ENCODE data around the gene TRDMT1.

TRDMT1 gene

DNA sequence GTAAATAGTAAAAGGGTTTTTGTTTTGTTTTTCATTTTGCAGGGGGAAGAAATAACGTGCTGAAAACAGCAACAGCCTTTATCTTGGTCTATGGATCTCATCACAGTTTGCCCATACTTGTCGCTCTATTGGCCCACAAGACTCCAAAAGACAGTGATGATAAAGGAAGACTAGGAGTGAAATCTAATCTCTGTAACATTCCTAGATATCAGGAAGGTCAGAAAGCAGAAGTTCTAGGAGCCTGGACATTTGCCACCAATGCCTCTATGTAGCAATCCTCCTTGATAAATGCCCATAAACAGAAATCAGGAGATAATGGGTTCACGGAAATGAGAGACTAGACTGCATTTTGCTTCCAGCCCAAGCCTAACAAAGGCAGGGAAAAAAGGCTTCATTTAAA lies 80.8 kb downstream of the TRDMT1 start:
- no peaks in the 10 kb centered on the region for H3K79me1 ChIP-seq (ENCODE audit: low read depth, low read length)
- H3K23ac ChIP-seq (ENCODE audit: low read depth, low read length, poor library complexity) = no peak overlapping the region

DNA sequence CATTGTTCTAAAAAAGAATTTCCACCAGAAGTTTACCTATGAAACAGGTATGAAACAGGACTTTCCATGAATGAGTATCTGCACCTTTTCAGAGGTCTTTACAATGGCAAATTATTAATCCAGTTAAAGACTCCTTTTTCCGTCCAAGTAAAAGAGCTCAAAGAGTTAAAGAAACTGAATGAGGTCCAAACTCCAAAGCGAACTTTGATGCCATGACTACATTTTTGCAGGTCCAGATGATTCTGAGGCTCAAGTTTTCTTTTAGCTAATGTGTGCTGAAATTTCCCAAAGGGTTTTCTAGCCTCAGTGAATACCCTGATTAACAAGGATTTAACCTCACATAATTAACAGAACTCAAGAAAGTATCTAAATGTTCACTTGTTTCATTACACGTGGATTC lies 81.6 kb downstream of the TRDMT1 start:
- H4K8ac ChIP-seq (ENCODE audit: low read depth, low read length) = no peak overlapping the region
- H3K27me3 ChIP-seq (ENCODE audit: control insufficient read depth in 3 of 3, insufficient read depth in 3 of 3, low read depth in 1 of 3, low read length in 3 of 3) = no peaks in the 10 kb centered on the region
- no peak overlapping the region for H2AFZ ChIP-seq (ENCODE audit: low read length)
- no CpG with 5 or more reads among the region's 3 CpGs for WGBS, 2 donors (ENCODE audit: extremely low coverage in 2 of 2, insufficient read length in 2 of 2, insufficient replicate concordance in 1 of 2)
- peaks cover 3 to 6% of the 10 kb centered on the region in 2 donors for H3K4me1 ChIP-seq (ENCODE audit: control insufficient read depth in 2 of 2, insufficient read depth in 1 of 2, low read depth in 1 of 2, low read length in 2 of 2)
- no peak overlapping the region for H2BK120ac ChIP-seq (ENCODE audit: low read depth, low read length)
- H2AK5ac ChIP-seq (ENCODE audit: low read depth, low read length) = no peak overlapping the region
- H2BK15ac ChIP-seq (ENCODE audit: low read length) = no peak overlapping the region
- H3K9me3 ChIP-seq (replicated peaks in 1 of 2; ENCODE audit: control insufficient read depth in 2 of 2, insufficient read depth in 1 of 2, low read depth in 1 of 2, low read length in 2 of 2) = peaks cover 0 to 2% of the 10 kb centered on the region in 2 donors
- H4K91ac ChIP-seq (ENCODE audit: low read depth, low read length, poor library complexity) = no peak overlapping the region
- no peak overlapping the region for H3K4me2 ChIP-seq (ENCODE audit: insufficient read depth, low read length, poor library complexity, severe bottlenecking)
- H3K4me3 ChIP-seq (ENCODE audit: low read length in 2 of 2) = no peak overlapping the region
- no peak overlapping the region for H3K4ac ChIP-seq (ENCODE audit: low read length)
- peaks cover 0 to 2% of the 10 kb centered on the region in 2 donors for H3K36me3 ChIP-seq (replicated peaks in 1 of 2; ENCODE audit: control insufficient read depth in 2 of 2, insufficient read depth in 2 of 2, low read length in 2 of 2)
- H3K18ac ChIP-seq (ENCODE audit: low read length) = no peak overlapping the region
- H2BK12ac ChIP-seq (ENCODE audit: low read length) = no peak overlapping the region
- H2BK5ac ChIP-seq (ENCODE audit: low read length) = no peak overlapping the region
- no peak overlapping the region for H3K27ac ChIP-seq (replicated peaks; ENCODE audit: low read length)
- no peaks in the 10 kb centered on the region for H3K79me1 ChIP-seq (ENCODE audit: low read depth, low read length)
- no peak overlapping the region for H3K14ac ChIP-seq (ENCODE audit: low read length)
- H3K23ac ChIP-seq (ENCODE audit: low read depth, low read length, poor library complexity) = no peak overlapping the region
- H3K9ac ChIP-seq (ENCODE audit: low read depth, low read length, poor library complexity) = no peak overlapping the region
- DNase-seq (ENCODE audit: low spot score) = no peak

More for the DNA sequence above, 80.8 kb downstream of the TRDMT1 start:
- Histone ChIP-seq H3K27me3 (ENCODE audit: control insufficient read depth in 3 of 3, insufficient read depth in 3 of 3, low read depth in 1 of 3, low read length in 3 of 3) (no peaks in the 10 kb centered on the region), H3K18ac (ENCODE audit: low read length) (no peak overlapping the region), H3K14ac (ENCODE audit: low read length) (no peak overlapping the region), H3K36me3 (replicated peaks in 1 of 2; ENCODE audit: control insufficient read depth in 2 of 2, insufficient read depth in 2 of 2, low read length in 2 of 2) (peaks cover 0 to 2% of the 10 kb centered on the region in 2 donors), H2BK120ac (ENCODE audit: low read depth, low read length) (no peak overlapping the region), H3K4me1 (ENCODE audit: control insufficient read depth in 2 of 2, insufficient read depth in 1 of 2, low read depth in 1 of 2, low read length in 2 of 2) (peaks cover 3 to 6% of the 10 kb centered on the region in 2 donors), H3K4me2 (ENCODE audit: insufficient read depth, low read length, poor library complexity, severe bottlenecking) (no peak overlapping the region), H2BK12ac (ENCODE audit: low read length) (no peak overlapping the region), H3K4ac (ENCODE audit: low read length) (no peak overlapping the region), H4K8ac (ENCODE audit: low read depth, low read length) (no peak overlapping the region), H2BK5ac (ENCODE audit: low read length) (no peak overlapping the region), H2BK15ac (ENCODE audit: low read length) (no peak overlapping the region), H3K9ac (ENCODE audit: low read depth, low read length, poor library complexity) (no peak overlapping the region), H3K4me3 (ENCODE audit: low read length in 2 of 2) (no peak overlapping the region), H3K27ac (replicated peaks; ENCODE audit: low read length) (no peak overlapping the region), H3K9me3 (replicated peaks in 1 of 2; ENCODE audit: control insufficient read depth in 2 of 2, insufficient read depth in 1 of 2, low read depth in 1 of 2, low read length in 2 of 2) (no peaks in the 10 kb centered on the region), H4K91ac (ENCODE audit: low read depth, low read length, poor library complexity) (no peak overlapping the region), H2AK5ac (ENCODE audit: low read depth, low read length) (no peak overlapping the region), H2AFZ (ENCODE audit: low read length) (no peak overlapping the region)
- no CpG with 5 or more reads among the region's 3 CpGs for WGBS, 2 donors (ENCODE audit: extremely low coverage in 2 of 2, insufficient read length in 2 of 2, insufficient replicate concordance in 1 of 2)
- DNase-seq (ENCODE audit: low spot score) = no peak

DNA sequence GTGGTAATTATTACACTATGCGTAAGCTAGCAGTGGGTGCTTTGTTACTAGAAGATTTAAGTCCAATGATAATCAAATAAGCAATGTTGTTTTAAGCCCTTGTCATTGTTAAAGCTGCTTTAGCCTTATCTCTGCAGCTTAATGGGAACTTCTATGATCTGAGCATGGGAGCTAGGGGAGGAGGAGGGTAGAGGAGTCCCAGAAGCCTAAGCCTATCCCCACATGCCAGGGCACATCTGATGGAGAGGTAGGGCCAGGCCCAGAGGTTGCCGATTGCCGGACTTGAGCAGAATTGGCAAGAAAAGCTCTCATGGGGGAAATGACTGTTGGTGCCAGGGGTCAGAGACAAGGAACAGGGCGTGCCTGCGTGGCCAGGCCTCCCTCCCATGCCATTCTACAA lies 85.3 kb downstream of the TRDMT1 start:
- H4K91ac ChIP-seq (ENCODE audit: low read depth, low read length, poor library complexity) = no peak overlapping the region
- H3K4me3 ChIP-seq (ENCODE audit: low read length in 2 of 2) = no peak overlapping the region
- no peak for DNase-seq (ENCODE audit: low spot score)
- H2AFZ ChIP-seq (ENCODE audit: low read length) = no peak overlapping the region
- no peak overlapping the region for H2AK5ac ChIP-seq (ENCODE audit: low read depth, low read length)
- no peak overlapping the region for H2BK120ac ChIP-seq (ENCODE audit: low read depth, low read length)
- H4K8ac ChIP-seq (ENCODE audit: low read depth, low read length) = no peak overlapping the region
- H3K14ac ChIP-seq (ENCODE audit: low read length) = no peak overlapping the region
- H3K18ac ChIP-seq (ENCODE audit: low read length) = peak overlapping the region; percentile 16
- H2BK12ac ChIP-seq (ENCODE audit: low read length) = no peak overlapping the region
- H3K4me1 ChIP-seq (ENCODE audit: control insufficient read depth in 2 of 2, insufficient read depth in 1 of 2, low read depth in 1 of 2, low read length in 2 of 2) = no peaks in the 10 kb centered on the region
- no peaks in the 10 kb centered on the region for H3K36me3 ChIP-seq (replicated peaks in 1 of 2; ENCODE audit: control insufficient read depth in 2 of 2, insufficient read depth in 2 of 2, low read length in 2 of 2)
- H2BK15ac ChIP-seq (ENCODE audit: low read length) = no peak overlapping the region
- H3K9ac ChIP-seq (ENCODE audit: low read depth, low read length, poor library complexity) = no peak overlapping the region
- WGBS, 2 donors (ENCODE audit: extremely low coverage in 2 of 2, insufficient read length in 2 of 2, insufficient replicate concordance in 1 of 2) = no CpG with 5 or more reads among the region's 5 CpGs
- no peak overlapping the region for H2BK5ac ChIP-seq (ENCODE audit: low read length)
- no peak overlapping the region for H3K27ac ChIP-seq (replicated peaks; ENCODE audit: low read length)
- peaks cover 0 to 2% of the 10 kb centered on the region in 2 donors for H3K9me3 ChIP-seq (replicated peaks in 1 of 2; ENCODE audit: control insufficient read depth in 2 of 2, insufficient read depth in 1 of 2, low read depth in 1 of 2, low read length in 2 of 2)
- H3K4me2 ChIP-seq (ENCODE audit: insufficient read depth, low read length, poor library complexity, severe bottlenecking) = no peak overlapping the region
- H3K27me3 ChIP-seq (ENCODE audit: control insufficient read depth in 3 of 3, insufficient read depth in 3 of 3, low read depth in 1 of 3, low read length in 3 of 3) = no peaks in the 10 kb centered on the region
- no peaks in the 10 kb centered on the region for H3K79me1 ChIP-seq (ENCODE audit: low read depth, low read length)
- H3K4ac ChIP-seq (ENCODE audit: low read length) = no peak overlapping the region
- no peak overlapping the region for H3K23ac ChIP-seq (ENCODE audit: low read depth, low read length, poor library complexity)

DNA sequence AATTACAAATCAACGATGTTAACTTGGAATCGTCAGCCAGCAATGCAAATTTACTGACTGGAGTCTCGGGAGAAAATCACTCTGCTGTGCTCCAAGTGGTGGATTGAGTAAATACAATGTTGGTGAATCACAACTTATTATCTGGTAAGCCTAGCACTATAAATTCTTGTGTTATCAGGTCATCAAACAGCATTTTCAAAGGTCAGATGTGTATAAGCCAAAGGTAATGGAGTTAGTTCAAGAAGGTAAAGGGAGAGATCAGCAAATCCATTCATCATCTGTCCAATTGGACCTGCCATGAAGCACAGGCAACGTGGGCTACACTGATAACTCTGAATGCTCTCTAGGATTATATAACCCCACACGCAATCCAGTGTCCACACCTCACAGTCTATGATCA lies 85.8 kb downstream of the TRDMT1 start:
- Histone ChIP-seq H4K91ac (ENCODE audit: low read depth, low read length, poor library complexity) (no peak overlapping the region), H3K14ac (ENCODE audit: low read length) (no peak overlapping the region), H3K4me3 (ENCODE audit: low read length in 2 of 2) (no peak overlapping the region), H4K8ac (ENCODE audit: low read depth, low read length) (no peak overlapping the region), H3K9ac (ENCODE audit: low read depth, low read length, poor library complexity) (no peak overlapping the region), H2BK12ac (ENCODE audit: low read length) (no peak overlapping the region), H3K4me1 (ENCODE audit: control insufficient read depth in 2 of 2, insufficient read depth in 1 of 2, low read depth in 1 of 2, low read length in 2 of 2) (no peaks in the 10 kb centered on the region), H3K9me3 (replicated peaks in 1 of 2; ENCODE audit: control insufficient read depth in 2 of 2, insufficient read depth in 1 of 2, low read depth in 1 of 2, low read length in 2 of 2) (peaks cover 0 to 2% of the 10 kb centered on the region in 2 donors), H3K4me2 (ENCODE audit: insufficient read depth, low read length, poor library complexity, severe bottlenecking) (no peak overlapping the region), H3K18ac (ENCODE audit: low read length) (no peak overlapping the region), H3K27me3 (ENCODE audit: control insufficient read depth in 3 of 3, insufficient read depth in 3 of 3, low read depth in 1 of 3, low read length in 3 of 3) (no peaks in the 10 kb centered on the region), H2AFZ (ENCODE audit: low read length) (no peak overlapping the region), H3K23ac (ENCODE audit: low read depth, low read length, poor library complexity) (no peak overlapping the region), H3K36me3 (replicated peaks in 1 of 2; ENCODE audit: control insufficient read depth in 2 of 2, insufficient read depth in 2 of 2, low read length in 2 of 2) (no peaks in the 10 kb centered on the region), H2BK15ac (ENCODE audit: low read length) (no peak overlapping the region), H2BK120ac (ENCODE audit: low read depth, low read length) (no peak overlapping the region), H2BK5ac (ENCODE audit: low read length) (no peak overlapping the region), H3K4ac (ENCODE audit: low read length) (no peak overlapping the region), H2AK5ac (ENCODE audit: low read depth, low read length) (no peak overlapping the region), H3K79me1 (ENCODE audit: low read depth, low read length) (no peaks in the 10 kb centered on the region), H3K27ac (replicated peaks; ENCODE audit: low read length) (no peak overlapping the region)
- WGBS, 2 donors (ENCODE audit: extremely low coverage in 2 of 2, insufficient read length in 2 of 2, insufficient replicate concordance in 1 of 2) = no CpG with 5 or more reads among the region's 5 CpGs
- DNase-seq (ENCODE audit: low spot score) = no peak

Data from neuronal stem cell (in vitro differentiated cells).